IPS-18a (cell line): ENCODE results near the gene GTF2H3.

Experiments used
- H3K27ac ChIP-seq: one replicate; pipeline ENCODE4 v1.5.1; 2013; ENCODE audit warnings: low read length
- H3K27me3 ChIP-seq: one replicate; pipeline ENCODE4 v1.6.1; 2013; ENCODE audit warnings: mild to moderate bottlenecking, low read length; ENCODE audit not compliant: control insufficient read depth, insufficient read depth
- H3K36me3 ChIP-seq: one replicate; pipeline ENCODE4 v1.6.1; 2013; ENCODE audit warnings: low read depth, low read length; ENCODE audit not compliant: control insufficient read depth
- H3K4me1 ChIP-seq: one replicate; pipeline ENCODE4 v1.6.1; 2013; ENCODE audit warnings: low read depth, low read length; ENCODE audit not compliant: control insufficient read depth
- H3K4me3 ChIP-seq: one replicate; pipeline ENCODE4 v1.5.1; 2013; ENCODE audit warnings: low read length
- H3K9ac ChIP-seq: one replicate; pipeline ENCODE4 v1.6.1; 2013; ENCODE audit warnings: mild to moderate bottlenecking, low read length, moderate library complexity
- H3K9me3 ChIP-seq: one replicate; pipeline ENCODE4 v1.6.1; 2013; ENCODE audit warnings: low read depth, low read length; ENCODE audit not compliant: control insufficient read depth

Gene GTF2H3

GRCh38 chr12:123608182-123608581 lies 25.4 kb upstream of the GTF2H3 start:
- Histone ChIP-seq H3K4me1 (no peaks in the 10 kb centered on the region), H3K27ac (no peak overlapping the region), H3K4me3 (no peak overlapping the region), H3K36me3 (peaks cover 84% of the 10 kb centered on the region), H3K9me3 (no peaks in the 10 kb centered on the region), H3K27me3 (no peaks in the 10 kb centered on the region), H3K9ac (no peak overlapping the region)

- Histone ChIP-seq H3K27ac (no peak overlapping the region), H3K4me1 (no peaks in the 10 kb centered on the region), H3K36me3 (peaks cover 90% of the 10 kb centered on the region), H3K4me3 (no peak overlapping the region), H3K9ac (no peak overlapping the region), H3K27me3 (no peaks in the 10 kb centered on the region), H3K9me3 (no peaks in the 10 kb centered on the region)
Measured at GRCh38 chr12:123614110-123614509, 19.5 kb upstream of the GTF2H3 start.

DNA sequence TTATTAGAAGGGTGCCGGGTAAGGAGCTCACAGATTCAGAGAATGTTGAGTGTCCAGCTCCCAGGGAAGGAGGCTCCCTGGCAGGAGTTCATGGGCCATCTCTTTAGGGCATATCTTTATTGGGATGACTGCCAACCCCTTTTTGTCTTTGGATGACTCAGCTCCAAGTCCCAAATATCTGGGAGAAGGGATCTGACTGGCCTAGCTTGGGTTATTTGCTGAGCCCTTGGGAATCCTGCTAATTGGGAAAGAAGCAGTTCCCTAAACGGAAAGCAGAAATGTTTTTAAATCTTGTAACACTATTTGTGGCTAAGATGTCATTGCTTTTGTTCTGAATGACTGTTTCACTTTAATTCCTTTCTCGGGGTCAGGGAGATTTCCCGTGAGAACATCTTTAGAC lies 19.1 kb upstream of the GTF2H3 start:
- Histone ChIP-seq H3K27me3 (no peaks in the 10 kb centered on the region), H3K9me3 (no peaks in the 10 kb centered on the region), H3K4me3 (no peak overlapping the region), H3K36me3 (peaks cover 90% of the 10 kb centered on the region), H3K4me1 (no peaks in the 10 kb centered on the region), H3K27ac (no peak overlapping the region), H3K9ac (no peak overlapping the region)

- Histone ChIP-seq H3K36me3 (peaks cover 93% of the 10 kb centered on the region), H3K4me1 (no peaks in the 10 kb centered on the region), H3K9ac (no peak overlapping the region), H3K27ac (no peak overlapping the region), H3K9me3 (no peaks in the 10 kb centered on the region), H3K27me3 (no peaks in the 10 kb centered on the region), H3K4me3 (no peak overlapping the region)
Measured at GRCh38 chr12:123617144-123617543, 16.5 kb upstream of the GTF2H3 start.

DNA sequence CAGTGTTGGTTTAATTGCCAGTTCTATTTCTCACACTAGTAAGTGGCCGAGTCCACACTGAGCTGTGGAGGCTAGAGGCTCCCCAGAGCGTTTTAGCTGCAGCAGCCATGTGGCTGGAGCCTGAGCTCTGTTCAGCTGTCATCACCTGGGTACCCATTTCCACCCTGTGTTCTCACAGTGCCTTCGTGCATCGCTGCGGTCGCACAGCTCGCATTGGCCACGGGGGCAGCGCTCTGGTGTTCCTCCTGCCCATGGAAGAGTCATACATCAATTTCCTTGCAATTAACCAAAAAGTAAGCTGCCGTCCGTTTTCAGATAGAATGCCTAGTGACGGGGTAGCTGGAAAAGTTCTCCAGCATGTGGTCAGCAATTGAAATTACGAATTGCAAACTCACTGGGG lies 16.0 kb upstream of the GTF2H3 start:
- Histone ChIP-seq H3K9ac (no peak overlapping the region), H3K27me3 (no peaks in the 10 kb centered on the region), H3K9me3 (no peaks in the 10 kb centered on the region), H3K4me3 (no peak overlapping the region), H3K36me3 (peaks cover 93% of the 10 kb centered on the region), H3K4me1 (no peaks in the 10 kb centered on the region), H3K27ac (no peak overlapping the region)

DNA sequence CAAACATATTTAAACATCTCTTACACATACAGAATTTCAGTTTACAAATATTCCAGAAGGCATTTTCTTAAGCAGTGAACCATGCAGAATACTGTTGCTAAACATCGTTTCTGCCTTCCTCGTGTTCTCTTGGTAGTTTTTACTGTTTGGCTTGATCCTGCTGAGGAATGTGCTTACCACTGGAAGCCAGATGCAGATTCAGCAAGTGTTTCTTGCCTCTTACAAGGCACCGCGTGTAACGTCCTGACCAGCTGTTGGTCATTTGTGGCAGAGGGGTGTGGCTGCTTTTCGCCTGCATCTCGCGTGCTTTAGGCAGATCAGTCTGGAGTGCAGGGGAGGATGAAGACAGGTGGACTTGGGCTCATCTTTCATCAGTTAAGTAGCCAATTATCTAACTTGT lies 12.5 kb upstream of the GTF2H3 start:
- H3K9ac ChIP-seq, result no peak overlapping the region
- no peak overlapping the region for H3K27ac ChIP-seq
- no peaks in the 10 kb centered on the region for H3K27me3 ChIP-seq
- no peaks in the 10 kb centered on the region for H3K4me1 ChIP-seq
- H3K9me3 ChIP-seq, result no peaks in the 10 kb centered on the region
- H3K36me3 ChIP-seq, result peaks cover 71% of the 10 kb centered on the region
- no peak overlapping the region for H3K4me3 ChIP-seq

DNA sequence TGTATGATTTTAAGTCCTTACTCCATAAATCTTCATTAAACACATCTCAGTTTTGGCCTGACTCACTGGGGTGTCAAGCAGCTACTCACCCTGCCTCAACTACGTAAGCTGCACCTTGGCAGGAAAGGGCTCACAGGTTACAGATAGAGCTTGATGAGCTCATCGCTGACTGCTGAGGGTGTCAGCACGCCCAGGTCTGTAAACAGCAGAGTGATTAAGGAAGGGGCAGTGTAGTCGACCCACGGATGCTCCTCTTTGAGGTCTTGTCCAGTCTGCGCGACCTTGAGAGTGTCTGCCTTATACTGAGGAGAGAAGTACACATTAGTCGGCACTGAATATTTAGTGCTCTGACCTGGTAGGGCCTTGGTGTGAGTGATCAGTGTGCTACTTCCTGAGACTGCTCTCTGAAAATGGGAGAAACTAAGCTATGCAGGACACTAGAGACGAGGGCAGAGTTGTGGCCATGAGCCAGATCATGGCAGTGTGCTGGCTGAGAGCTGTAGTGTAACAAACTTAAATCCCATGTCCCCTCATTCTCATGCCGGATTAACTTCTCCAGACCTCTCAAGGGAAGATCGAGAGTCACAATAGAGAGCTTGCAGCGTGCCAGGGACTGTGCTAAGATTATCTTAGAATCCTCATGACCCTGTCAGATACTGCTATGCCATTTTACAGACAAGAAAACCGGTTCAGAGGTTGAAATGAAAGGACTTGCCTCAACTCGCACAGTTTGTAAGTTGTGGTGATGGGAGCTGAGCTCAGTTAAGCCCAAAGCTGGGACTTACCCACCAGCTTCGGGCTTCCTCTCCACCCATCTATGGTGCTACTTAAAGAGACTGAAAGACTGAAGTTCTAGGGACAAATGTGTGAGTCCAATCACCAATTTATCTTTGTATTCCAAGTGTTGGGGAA lies 11.8 kb upstream of the GTF2H3 start:
- H3K27ac ChIP-seq, result no peak overlapping the region
- no peaks in the 10 kb centered on the region for H3K9me3 ChIP-seq
- no peaks in the 10 kb centered on the region for H3K4me1 ChIP-seq
- H3K36me3 ChIP-seq, result peaks cover 71% of the 10 kb centered on the region
- H3K27me3 ChIP-seq, result no peaks in the 10 kb centered on the region
- no peak overlapping the region for H3K9ac ChIP-seq
- H3K4me3 ChIP-seq, result no peak overlapping the region

DNA sequence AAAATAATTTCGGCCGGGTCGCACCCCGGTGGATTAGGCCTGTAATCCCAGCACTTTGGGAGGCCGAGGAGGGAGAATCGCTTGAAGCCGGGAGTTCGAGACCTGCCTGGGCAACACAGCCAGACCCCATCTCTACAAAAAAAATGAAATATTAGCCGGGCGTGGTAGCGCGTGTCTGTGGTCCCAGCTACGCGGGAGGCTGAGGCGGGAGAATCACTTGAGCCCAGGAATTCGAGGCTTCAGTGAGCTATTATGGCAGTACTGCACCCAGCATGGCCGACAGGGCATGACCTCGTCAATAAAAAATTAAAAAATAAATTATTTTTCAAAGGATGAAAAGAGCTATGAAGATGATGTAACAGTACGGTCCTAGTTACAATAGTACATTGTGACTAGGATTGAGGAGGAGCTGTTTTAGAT lies 523 bp downstream of the GTF2H3 start:
- Histone ChIP-seq H3K4me1 (peaks cover 5% of the 10 kb centered on the region), H3K27me3 (no peaks in the 10 kb centered on the region), H3K9ac (peak overlapping the region; percentile 99), H3K9me3 (no peaks in the 10 kb centered on the region), H3K27ac (peak overlapping the region; percentile 96), H3K36me3 (peaks cover 16% of the 10 kb centered on the region), H3K4me3 (peak overlapping the region; percentile 100)

GRCh38 chr12:123643911-123644310 lies 10.3 kb downstream of the GTF2H3 start:
- Histone ChIP-seq H3K9me3 (no peaks in the 10 kb centered on the region), H3K36me3 (peaks cover 30% of the 10 kb centered on the region)

GRCh38 chr12:123645380-123645779 lies 11.8 kb downstream of the GTF2H3 start:
- Histone ChIP-seq H3K27ac (no peak overlapping the region), H3K9me3 (no peaks in the 10 kb centered on the region), H3K9ac (no peak overlapping the region), H3K36me3 (peaks cover 33% of the 10 kb centered on the region), H3K27me3 (no peaks in the 10 kb centered on the region), H3K4me3 (no peak overlapping the region), H3K4me1 (no peaks in the 10 kb centered on the region)

More at GRCh38 chr12:123643911-123644310, 10.3 kb downstream of the GTF2H3 start:
- Histone ChIP-seq H3K27ac (no peak overlapping the region), H3K27me3 (no peaks in the 10 kb centered on the region), H3K4me3 (no peak overlapping the region), H3K4me1 (no peaks in the 10 kb centered on the region), H3K9ac (no peak overlapping the region)

DNA sequence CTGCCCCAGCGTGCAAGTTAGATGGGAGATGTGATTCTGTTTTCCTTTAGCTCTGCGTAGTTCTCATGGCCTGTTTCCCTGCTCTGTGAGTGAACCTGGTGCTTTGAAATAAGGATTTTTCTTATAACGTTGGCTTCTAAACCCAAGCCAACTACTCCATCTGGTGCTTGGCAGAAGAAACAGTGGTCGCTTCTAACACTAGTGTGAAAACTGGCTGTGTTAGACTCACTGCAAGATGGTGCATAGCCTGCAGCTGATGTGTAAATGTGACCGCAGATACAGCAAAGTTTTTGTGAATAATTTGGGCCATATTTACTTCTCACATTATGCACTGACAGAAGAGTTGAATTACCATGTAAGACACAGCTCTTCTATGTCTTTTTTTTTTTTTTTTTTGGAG lies 12.2 kb downstream of the GTF2H3 start:
- Histone ChIP-seq H3K4me1 (no peaks in the 10 kb centered on the region), H3K4me3 (no peak overlapping the region), H3K9me3 (no peaks in the 10 kb centered on the region), H3K36me3 (peaks cover 37% of the 10 kb centered on the region), H3K9ac (no peak overlapping the region), H3K27ac (no peak overlapping the region), H3K27me3 (no peaks in the 10 kb centered on the region)

DNA sequence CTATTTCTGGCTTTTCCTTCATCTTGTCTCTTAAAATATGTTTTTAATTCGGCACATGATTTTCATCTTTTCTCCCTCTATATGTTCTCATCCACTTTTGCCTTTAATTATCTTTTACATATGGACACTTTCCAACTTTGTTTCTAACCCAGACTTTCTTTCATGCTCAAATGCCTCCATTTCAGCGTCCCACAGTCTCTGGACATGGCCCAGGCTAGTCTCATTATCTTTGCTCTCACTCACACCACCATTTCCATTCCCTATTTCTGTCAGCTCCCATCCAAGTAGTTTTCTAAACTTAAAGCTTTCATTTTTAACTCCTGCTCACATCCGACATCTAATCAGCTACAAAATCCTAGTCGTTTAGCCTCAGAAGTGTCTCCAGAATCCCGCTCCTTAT lies 14.8 kb downstream of the GTF2H3 start:
- no peaks in the 10 kb centered on the region for H3K4me1 ChIP-seq

More for the DNA sequence above, 14.8 kb downstream of the GTF2H3 start:
- H3K36me3 ChIP-seq, result peaks cover 41% of the 10 kb centered on the region
- H3K9ac ChIP-seq, result no peak overlapping the region
- no peak overlapping the region for H3K27ac ChIP-seq
- H3K27me3 ChIP-seq, result no peaks in the 10 kb centered on the region
- no peaks in the 10 kb centered on the region for H3K9me3 ChIP-seq
- H3K4me3 ChIP-seq, result no peak overlapping the region
